Non-pigmented ciliary epithelial cell (primary cell): ENCODE measurements around the gene MYO10.
"Not testable (repeated sequence)": the region's sequence is repeated elsewhere in the genome, so short reads cannot be mapped to it uniquely, and the experiment has no call there.

Experiments
- DNase-seq: peaks from one replicate; pipeline ENCODE4 v3.0.0-alpha.2; 2010; ENCODE audit warnings: low read depth

The MYO10 gene

DNA sequence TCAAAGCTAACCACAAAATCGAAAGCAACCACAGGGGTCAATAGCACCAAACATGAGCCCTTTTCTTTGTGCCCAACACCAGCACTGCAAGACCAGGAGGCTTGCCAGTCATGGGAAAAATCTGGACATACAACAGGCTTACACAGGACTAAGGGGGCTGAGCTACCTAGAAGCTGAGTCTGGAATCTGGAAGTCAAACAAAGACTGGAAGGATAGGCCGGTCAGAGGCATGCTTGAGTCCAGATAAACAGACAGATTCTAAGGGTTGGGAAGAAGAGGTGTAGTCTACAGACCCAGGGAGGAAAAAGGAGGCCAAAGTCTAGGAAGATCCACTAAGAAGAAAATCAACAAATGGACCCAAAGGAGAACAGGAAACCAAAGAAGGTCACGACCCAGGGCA lies 73.3 kb downstream of the MYO10 start:
- no peak for DNase-seq

DNA sequence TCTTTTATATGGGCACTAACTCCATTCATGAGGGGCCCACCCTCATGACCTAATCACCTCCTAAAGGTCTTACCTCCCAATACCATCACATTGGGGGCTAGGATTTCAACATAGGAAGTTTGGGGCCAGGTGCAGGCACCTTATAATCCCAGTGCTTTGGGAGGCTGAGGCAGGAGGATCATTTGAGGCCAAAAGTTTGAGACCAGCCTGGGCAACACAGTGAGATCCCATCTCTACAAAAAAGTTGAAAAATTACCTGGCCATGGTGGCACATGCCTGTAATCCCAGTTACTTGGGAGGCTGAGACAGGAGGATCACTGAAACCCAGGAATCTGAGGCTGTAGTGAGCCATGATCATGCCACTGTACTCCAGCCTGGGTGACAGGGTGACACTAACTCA lies 76.7 kb downstream of the MYO10 start:
- DNase-seq, result no peak

DNA sequence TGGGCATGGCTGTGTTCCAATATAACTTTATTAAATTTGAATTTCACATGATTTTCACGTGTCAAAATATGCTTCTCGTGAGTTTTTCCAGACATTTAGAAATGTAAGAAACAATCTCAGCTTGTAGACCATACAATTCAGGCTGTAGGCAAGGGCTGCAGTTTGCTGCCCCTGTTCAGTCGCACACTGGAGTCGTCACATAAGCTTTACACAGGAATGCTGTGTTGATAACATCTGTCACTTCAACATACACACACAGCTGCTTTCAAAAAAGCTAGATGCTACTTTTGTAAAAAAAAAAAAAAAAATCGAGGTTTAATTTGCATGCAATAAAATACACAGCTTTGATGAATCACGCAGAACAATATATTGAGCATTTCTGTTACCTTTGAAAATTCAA lies 77.9 kb downstream of the MYO10 start:
- no peak for DNase-seq

DNA sequence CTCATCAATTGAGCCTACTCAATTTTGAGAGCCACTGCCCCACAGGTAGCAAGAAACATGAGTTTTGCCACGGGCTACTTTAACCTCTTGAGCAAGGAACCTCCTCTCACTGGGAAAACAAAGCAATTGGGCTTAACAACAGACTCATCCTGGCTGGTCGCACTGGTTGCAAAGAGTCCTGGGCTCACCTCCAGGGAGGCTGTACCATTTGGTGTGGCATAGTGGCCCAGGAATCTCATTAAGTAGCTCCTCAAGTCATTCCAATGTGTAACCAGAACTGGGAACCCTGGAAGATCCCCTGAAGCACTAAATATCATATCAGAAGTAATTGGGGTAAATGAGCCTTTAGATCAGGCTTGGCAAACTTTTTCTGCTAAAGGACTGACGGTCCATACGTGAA lies 78.5 kb downstream of the MYO10 start:
- no peak for DNase-seq

GRCh38 chr5:16856531-16856930 lies 79.6 kb downstream of the MYO10 start:
- DNase-seq, result no peak

- DNase-seq, result no peak
These were observed 80.2 kb downstream of the MYO10 start for GRCh38 chr5:16855898-16856297.

- no peak for DNase-seq
These were observed 80.6 kb downstream of the MYO10 start for GRCh38 chr5:16855485-16855884.

GRCh38 chr5:16854351-16854750 lies 81.7 kb downstream of the MYO10 start:
- DNase-seq, result no peak

GRCh38 chr5:16853518-16853917 lies 82.6 kb downstream of the MYO10 start:
- no peak for DNase-seq

DNA sequence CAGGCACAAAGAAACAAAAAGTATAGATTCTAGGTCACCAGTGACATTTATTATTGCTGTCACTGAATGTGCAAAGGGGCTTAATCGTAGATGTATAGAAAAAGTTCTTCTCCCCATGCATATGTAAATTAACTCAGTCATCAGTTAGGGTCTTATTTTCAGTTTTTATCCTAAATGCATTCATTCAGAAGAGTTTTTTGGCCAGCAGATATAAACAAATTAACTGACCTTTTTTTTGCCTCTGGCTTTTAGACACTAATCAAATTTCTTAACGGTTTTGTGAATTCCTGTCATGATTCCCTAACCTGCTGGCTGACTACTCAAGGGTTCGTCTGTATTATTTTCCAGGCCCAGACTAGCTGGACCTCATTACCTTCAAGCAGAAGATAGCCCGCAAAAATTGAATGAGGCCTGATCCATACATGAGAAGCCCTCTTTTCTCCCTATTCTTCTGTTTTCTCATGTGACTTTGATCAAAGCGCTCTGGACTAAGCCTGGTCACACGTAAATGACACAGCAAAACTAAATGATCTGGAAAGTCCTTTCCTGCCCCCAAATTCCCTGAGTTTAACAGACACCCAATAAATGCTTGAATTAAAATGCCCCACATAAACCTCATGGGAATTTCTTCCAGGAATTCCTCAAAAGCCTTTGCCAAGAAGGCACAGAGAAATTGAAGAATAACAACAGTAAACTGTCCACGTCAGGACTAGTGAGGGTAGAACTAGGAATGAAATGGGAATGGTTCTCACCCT lies 83.7 kb downstream of the MYO10 start:
- no peak for DNase-seq

DNA sequence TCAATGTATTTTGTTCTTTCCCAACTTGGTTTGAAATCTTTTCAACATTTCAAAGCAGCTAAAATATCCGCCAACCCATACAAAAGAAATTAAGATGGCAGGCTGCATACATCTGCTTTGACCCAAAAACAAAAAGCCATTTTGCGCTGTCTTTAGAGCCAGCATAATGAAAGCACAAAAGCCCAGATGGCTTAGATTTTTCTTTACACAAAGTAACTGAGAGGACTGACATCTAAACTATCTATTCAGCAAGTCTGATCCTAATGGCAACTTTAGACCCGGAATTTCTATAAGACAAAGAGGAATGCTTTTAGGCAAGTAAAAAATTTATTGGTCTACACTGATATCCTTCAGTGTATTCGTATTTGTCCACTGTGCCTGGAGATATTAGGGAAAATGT lies 86.3 kb downstream of the MYO10 start:
- no peak for DNase-seq

DNA sequence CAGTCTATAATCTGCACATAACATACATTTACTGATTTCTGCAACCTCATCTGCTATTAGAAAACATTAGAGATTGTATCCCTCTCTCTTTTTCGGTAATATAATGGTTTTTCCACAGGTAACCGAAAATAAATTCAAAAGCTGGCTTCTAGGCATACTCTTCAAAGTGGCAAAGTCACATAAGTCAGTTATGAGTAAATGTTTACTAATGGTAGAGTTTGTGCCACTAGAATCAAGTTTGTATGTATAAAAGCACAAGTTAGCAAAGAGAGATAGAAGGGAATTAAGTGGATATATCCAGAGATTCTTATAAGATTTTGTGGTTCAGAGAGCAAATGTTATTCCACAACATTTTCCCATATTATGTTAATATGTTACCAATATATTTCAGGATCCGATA lies 86.9 kb downstream of the MYO10 start:
- DNase-seq, result no peak

GRCh38 chr5:16844952-16845351 lies 91.1 kb downstream of the MYO10 start:
- DNase-seq, result no peak

DNA sequence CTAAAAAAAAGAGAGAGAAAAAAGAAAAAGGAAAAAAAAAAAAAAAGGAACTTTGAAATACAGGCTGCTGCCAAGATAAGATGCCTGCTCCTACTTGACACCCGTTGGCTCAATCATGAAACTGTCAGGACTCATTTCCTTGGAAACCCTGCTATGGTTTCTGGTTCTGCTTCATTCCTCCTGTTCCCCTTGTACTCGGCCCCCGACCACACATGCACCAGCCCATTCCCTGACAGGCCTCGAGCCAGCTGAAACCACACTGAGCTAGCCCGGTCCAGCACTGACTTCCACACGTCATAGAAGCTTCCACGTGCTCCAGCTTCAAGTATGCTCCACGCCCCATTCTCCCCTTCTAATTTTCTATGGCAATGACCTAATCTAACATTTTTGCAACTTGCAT lies 93.2 kb downstream of the MYO10 start:
- DNase-seq, result no peak

- DNase-seq, result no peak
These were observed 94.7 kb downstream of the MYO10 start for GRCh38 chr5:16841416-16841815.

GRCh38 chr5:16837305-16837704 lies 98.8 kb downstream of the MYO10 start:
- DNase-seq, result no peak

DNA sequence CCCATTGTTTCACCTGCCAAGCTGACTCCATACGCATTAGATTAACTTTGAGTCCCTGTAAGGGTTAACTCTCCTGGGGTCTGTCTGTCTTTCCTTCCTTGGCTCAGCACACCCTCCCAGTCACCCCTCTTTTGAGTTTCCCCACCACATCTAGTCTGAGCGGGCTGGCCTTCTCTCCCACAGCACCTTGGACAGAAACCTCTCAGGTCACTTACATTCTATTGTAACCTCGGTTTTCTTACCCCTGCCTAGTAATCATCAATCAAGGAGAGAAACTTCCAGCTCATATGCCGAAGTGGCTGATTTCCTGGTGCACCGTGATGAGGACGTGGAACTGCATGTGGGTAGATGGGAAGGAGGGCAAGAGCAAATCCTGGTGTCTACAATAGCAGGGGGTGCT lies 102.1 kb downstream of the MYO10 start:
- DNase-seq, result no peak

GRCh38 chr5:16831326-16831725 lies 104.8 kb downstream of the MYO10 start:
- not testable (repeated sequence) for DNase-seq

- no peak for DNase-seq
These were observed 108.3 kb downstream of the MYO10 start for GRCh38 chr5:16827755-16828154.

DNA sequence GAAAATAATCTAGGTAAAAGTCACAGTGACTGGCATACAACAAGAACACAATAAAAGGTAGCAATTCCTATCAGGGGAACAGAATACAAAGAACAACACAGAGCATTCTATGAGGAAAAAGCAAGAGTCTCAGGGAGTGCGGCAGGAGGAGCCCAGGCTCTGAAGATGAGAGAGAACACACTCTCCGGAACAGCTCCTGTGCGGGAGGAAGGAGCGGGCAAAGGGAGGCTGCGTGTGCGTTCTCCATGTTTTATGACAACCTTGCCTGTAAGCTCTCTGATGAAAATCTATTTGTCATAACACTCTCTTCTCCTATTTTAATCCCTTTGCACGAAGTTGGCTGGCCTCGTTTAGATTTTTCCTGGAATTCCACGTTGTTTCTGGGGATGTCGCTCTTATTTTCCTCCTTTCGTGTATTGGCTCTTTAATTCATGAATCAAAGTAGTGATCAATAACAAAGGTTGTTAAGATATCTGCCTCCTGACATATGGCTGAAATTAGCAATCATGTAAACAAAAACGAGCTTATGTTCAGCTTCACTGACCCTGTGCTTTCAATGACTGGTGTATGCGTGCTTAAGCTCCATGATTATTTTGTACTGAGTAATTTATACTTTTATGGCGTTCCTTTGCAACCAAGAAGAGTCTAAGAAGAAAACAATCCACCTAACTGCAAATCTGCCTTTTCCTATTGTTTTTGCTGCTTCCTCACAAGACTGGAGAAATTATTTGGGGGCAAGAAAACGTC lies 109.5 kb downstream of the MYO10 start:
- no peak for DNase-seq

GRCh38 chr5:16819522-16820167 lies 116.4 kb downstream of the MYO10 start:
- DNase-seq, result peak; percentile 41

DNA sequence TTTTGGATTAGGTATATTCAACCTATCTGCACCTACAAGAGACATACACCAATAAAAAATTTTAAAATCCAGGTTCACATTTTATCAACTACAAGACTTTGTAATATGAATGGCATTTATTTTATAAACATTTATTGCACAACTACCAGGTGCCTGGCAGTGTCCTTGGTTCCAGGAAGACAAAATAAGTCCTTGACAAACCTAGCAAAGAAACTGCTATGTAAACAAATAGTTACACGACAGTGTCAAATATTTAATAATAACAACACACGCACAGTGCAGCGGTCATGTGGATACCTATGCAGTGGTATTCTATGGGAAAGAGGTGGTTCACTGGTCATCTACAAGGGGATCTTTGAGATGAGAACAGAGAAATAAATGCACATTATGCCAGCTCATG lies 120.7 kb downstream of the MYO10 start:
- DNase-seq, result no peak

GRCh38 chr5:16812911-16813310 lies 123.2 kb downstream of the MYO10 start:
- DNase-seq, result no peak
